HG02970 (cell line): Measurements from ENCODE around the gene NFIL3.

ENCODE experiments used
- ATAC-seq: cut with Tn5 transposase; IDR thresholded peaks from one replicate; pipeline ENCODE4 v1.9.1; 2021; ENCODE audit warnings: mild to moderate bottlenecking, moderate library complexity, moderate number of reproducible peaks; ENCODE audit not compliant: unreplicated experiment, low FRiP score

Gene NFIL3

DNA sequence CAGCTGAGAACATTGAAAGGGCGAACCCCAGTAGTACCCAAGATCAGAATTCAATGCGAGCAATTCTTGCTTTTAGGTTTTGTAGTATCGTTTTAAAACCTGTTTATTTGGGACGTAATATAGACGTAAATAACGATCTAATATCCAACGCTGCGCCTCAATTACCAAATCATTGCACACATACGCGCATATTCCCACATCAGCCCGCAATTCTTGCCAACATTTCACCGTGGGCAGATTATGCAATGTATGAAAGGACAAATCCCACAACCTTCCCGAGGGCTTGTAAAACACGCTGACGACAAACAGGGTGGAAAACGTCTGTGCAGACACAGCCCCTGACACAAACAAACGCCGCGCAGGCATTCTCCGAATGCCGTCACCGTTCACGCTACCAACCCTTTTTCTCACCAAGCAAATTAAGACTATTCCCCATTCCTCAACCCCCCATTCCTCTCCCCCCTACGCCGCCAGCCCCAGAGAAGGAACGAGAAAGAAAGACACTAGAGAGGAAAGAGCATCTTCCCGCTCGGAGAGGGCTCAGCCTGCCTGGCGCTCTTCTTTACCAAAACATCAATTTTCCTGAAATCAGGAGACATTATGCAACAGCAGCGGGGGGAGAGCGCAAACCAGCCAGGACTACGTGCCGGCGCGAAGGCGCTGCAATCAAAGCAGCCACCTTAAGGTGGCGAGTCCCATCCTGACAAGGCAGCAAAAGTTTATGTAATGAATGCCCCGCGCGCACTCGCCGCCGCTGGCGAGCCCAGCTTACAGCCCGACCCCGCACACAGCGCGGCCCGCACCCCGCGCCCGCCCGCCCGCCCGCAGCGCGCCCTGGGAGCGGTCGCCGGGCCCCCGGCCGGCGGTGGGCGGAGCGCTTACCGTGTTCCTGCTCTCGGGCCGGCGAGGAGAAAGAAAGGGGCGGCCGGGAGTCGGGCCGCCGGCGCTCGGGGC, 597 bp downstream of the NFIL3 start:
- ATAC-seq = peak; percentile 36

DNA sequence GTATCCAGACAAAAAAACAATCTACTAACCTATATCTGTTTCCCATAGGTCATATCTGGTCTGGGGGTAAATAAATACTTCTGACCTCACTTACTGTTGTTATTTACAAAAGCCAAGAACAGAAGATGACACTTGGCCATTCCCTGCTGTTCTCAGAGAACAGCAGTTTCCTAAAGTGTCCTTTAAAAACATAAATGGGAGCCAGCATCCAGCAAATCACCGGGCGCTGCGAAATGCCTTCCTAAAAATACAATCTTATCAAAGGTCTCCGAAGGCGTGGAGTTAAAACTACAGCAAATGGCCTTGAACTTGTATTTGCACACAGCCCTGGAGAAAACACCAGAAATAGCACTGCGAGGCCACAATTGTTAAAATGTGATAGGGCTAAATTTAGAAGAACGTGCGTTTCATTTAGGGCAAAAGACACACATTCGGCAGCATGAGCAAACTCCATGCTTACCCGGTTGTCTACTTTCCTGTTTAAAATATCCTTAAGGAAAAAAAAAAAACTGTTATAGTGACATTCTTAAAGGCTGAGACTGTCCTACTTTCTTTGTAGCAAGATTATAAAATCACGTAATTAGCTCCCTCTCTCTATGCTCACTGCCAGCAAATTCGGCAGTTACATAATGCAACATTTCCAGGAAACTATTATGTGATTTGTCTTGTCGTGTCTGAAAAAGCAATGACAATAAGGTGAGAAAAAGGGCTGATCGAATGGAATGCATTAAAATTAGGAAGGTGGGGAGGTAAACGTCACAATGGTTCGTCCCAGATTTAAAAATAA, 1.5 kb downstream of the NFIL3 start:
- ATAC-seq = no peak

DNA sequence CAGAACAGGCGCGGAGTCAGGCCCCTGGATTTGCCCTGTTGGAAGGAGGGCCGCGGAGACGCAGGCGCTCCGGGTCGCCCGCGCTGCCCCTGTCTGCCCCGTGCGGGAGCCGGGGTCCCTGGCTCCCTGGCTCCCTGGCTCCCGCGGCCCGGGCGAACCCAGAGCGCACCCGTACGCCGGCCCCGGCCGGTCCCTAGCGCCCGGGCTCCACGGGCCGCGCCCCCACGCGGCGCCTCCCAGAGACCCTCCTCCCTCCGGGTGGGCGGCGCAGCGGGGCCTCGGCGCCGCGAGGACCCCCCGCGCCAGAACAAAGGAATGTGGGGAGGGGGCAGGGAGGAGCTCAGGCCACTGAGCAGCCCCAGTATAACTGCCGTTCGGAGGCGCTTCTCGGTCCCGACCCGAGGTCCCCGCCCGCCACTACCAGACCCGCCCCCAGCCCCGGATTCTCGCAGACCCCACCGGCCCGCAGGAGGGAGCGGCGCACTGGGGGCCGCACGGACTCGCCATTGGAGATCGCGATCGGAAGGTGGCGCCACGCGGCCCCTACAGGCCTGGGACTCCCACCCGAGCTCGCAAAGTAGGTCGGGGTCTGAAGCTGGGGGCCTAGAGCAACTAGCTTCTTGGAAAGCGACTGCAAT, 2.4 kb downstream of the NFIL3 start:
- ATAC-seq = no peak

DNA sequence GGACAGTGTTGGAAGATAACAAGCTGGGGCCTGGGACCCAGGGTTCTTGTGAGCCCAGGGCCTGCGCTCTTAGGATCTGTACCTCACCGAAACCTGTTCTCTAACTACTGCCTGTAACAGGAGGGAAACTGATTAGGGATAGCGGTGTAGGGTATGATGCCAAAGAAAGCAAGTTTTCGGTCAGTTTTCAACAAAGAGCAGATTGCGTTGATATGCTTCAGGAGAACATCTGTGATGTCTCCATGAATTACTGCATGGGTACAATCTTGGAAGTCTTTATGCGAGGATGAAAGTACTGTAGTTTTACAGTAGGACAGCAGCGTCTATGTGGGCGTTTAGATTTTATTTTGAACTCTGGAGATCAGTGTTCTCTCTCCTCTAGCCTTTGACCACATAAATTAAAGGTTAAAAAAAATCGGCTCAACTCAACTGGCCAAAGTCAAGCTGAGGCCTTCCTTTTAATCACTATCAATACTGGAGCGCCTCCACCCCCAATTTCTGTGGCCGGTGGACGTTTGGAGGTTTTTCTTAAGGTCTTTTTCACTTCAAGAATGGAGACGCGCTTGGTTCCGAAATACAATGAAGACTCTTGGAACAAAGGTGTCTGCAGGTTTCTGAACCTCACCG, 3.0 kb downstream of the NFIL3 start:
- no peak for ATAC-seq

DNA sequence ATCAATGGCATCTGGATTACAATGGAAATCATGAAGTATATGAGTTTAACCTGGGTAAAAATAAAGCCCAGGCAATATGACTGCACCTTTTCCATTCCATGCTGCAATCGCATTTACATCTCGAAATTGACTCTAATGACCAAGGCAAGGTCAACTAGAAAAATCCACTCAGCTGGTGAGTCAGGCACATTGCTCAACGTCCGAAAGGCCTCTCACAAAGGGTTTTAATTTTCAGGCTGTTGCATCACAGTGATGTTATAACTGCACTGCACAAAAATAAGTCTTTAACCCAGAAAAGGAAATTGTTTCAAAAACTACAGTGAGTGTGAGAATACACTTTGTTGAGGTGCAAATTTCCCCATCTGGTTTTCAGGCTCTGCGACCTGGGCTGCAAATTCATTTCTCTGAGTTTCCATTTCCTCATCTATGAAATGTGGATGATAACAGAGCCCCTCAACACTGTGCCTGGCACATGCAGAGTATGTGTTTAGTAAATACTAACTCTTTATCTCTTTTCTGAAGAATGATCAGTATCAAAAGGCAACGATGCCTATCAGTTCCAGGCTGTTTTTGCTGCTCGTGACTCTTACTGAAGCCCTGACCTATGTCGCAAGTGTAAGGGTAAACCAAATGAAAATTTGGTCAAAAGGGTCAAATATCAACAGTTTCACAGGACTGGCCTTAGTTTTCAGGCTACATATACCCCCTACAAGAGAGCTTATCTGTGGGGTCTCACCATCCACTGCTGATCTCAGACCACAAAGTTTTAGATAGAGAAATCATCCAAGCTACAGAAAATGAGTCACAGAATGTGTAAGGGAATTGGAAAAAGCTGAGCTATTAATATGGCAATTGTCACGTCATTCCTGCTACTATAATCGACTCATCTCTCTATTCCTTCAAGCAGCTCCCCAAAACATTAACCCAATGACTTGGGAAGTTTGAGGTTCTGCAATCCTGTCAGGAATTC, 4.1 kb downstream of the NFIL3 start:
- no peak for ATAC-seq

DNA sequence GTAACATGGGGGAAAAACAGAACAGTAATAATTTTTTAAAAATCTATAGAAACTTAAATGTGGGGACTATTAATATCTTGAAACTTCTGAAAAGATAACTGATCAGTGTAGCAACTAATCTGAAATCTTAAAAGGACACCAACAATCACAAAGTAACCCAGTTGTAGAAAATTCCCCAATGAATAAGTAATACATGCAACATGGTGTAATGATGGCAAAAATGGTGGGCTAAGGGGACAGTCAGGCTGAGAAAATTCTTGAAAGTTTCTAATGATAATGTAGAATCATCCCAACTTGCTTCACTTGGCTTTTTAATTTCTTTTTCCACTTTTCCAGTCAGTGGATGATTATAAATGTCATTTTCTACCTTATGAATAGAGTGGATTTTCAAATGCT, 5.4 kb downstream of the NFIL3 start:
- ATAC-seq = no peak

DNA sequence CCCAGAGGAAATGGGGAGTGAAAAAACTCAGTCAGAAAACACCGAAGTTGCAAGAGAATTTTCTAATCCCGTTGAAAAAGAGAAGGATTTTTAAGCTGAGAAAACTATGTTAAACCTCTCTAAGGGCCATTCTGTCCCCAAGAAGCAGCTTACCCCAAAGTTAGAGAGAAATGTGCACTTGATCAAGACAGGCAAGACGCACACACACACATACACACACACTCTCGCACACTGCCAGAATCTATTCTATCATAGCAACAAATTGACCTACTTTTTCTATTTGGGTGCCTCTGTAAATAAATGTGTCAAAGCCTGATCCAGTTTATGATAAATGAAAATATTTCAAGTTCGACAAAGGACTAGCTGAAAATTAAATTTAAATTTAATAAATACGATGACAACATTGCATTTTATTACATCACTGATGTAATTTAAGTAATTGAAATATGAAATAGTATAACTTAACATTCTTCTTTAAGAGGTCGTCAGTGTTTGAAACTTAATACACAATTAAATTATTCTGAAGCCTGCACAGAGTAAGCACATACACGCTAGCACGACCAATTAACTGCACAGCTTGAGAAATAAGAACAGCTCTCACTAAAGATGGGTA, 5.9 kb downstream of the NFIL3 start:
- ATAC-seq = no peak

DNA sequence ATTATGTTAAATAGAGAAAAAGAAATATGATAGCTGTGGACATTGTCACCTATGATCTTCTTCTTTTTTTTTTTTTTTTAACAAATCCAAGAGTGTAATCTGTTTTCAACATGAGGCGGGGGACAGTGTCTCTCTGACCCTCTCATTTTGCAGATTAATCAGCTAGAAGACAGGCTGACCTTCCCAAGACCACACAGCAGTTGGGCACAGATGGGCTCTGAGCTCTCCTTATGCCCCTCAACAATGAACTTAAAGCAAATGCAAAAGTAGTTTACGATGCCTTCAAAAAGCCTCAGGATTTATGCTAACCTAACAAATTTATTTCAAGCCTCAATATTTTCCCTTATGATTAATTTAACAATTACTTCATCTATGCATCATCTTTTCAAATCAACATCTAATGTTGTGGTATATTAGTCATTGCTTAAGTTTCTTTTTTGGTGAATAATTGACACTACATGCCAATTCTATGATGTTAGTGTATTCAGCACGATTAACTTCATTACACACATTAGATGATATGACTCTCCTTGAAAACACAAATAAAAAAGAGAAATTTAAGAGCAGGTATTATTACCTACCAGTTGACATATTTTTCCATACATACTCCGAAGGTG, 7.4 kb downstream of the NFIL3 start:
- no peak for ATAC-seq

DNA sequence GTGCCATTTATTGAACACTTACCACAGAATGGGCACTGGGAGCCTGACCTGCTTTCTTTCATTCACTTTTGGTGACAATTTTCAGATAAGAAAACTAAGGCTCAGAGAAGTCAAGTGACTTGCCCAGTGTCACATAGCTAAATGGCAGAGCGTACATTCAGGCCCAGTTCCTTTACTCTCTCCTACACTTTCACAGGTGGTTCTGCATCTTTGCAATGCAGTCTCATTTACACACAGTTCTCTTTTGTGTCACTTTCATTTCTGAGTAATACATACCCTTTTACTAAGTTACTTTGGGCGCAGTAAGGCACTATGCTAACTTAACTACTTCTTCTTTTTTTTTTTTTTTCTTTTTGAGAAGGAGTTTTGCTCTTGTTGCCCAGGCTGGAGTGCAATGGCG, 8.3 kb downstream of the NFIL3 start:
- no peak for ATAC-seq

DNA sequence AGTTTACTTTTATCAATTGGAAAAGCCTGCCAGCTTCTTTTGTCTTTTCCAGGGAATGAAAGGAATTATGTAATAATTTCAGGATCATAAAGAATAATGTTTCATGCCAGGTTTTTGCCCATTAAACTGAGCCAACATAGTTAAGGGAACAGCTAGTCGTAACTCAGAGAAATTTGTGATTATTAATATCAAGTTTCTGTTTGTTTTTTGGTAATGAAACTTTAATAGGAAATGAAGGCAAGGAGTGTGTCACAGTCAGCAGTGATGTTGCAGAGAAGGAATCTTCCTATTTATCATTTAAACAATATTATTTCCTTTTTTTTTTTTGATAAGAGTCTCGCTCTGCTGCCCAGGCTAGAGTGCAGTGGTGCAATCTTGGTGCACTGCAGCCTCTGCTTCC, 10.7 kb downstream of the NFIL3 start:
- no peak for ATAC-seq

DNA sequence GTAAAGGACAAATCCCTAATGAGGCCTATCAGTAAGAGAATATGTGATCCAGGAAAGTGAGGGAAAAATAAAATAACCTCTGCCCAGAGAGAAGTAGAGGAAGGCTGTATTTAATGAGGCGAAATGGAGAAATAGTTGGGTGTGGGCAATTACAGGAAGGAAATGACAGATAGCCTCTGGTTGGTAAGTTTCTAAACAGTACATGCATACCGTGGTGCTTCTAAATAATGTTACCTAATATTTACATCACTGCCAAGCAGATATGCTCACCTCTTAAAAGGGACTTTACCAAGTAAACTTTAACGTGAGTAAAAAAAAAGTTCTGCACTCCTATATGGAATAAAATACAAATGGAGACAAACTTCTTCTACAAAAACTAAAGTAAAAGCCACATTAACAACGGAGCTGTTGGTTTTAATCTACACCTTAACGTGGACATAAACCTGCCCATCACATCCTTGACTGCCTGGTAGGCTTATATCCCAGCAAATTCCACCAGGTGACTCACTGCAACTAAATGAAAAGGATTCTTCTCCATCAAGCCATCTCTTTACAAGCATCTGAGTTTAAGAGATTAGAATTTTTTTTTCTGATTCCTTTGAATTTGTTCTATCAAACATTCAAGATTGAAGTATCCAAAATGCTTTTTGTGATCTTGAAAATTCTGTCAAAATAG, 12.4 kb downstream of the NFIL3 start:
- ATAC-seq = no peak

DNA sequence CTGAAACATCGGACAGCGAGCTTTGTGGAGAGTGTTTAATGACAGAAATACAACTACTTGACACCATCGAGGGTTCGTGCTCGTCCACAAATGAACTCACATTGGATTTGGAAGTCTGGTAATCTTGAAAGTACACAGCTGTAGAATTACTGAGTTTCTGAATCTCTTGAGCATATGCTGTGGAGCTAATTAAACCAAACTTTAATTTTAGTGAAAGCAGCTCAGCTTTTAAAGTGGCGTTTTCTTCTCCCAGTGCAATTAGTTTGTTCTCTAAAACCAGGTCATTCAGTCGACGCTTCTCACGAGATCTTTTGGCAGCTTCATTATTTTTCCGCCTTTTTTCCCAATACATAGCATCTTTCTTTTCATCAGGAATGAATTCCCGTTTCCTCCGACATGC, 13.5 kb downstream of the NFIL3 start:
- ATAC-seq = no peak

DNA sequence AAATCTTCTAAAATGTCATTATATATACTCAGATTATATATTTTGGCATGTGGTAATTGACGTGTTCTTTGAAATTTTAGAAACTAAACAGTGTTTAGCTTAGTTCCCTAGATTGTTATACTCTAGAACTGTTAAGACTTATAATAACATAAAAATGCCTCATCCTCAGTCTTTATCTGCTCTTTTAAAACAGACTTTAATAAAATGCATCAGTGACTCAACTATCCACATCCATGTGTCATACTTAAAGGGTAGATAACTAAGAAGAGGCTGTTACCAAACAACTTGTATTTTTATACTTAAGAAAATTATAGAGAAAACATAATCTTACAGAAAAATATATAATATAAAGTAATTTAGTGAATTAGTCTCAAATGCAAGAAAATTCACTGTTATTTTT, 15.2 kb downstream of the NFIL3 start:
- ATAC-seq = no peak

DNA sequence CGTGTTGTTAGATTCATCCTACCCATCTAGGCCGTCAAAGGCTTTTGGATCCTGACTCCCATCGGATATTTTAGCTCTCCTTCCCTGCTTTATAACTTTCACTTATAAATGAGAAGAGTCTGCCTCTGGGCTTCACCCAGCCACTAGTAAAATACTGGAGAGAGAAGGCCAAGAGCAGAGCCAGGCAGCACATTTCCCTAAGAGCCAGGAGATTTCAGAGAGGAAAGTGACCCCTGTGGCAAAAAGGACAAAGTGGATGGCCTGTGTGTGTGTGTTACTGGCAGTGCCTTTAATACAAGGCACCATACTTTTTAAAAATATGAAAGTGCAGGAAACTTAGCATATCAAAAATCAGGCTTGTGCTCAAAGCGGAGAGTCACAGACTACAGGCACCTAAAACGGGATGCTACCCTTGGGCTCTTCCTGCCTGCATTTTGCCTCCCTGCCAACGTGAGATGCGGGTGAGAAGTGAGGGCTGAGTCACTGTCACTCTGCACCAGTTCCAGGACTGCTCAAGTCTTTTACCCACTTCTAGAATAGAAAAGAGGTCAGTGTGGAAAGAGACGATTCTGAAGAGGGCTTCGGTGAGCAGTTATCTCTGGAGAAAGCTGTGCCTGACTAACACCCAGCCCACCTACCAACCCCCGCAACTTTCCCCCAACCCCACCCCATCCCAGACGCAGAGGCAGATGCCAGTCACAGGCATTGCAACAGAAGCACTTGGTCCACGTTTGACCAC, 15.9 kb downstream of the NFIL3 start:
- ATAC-seq = no peak

DNA sequence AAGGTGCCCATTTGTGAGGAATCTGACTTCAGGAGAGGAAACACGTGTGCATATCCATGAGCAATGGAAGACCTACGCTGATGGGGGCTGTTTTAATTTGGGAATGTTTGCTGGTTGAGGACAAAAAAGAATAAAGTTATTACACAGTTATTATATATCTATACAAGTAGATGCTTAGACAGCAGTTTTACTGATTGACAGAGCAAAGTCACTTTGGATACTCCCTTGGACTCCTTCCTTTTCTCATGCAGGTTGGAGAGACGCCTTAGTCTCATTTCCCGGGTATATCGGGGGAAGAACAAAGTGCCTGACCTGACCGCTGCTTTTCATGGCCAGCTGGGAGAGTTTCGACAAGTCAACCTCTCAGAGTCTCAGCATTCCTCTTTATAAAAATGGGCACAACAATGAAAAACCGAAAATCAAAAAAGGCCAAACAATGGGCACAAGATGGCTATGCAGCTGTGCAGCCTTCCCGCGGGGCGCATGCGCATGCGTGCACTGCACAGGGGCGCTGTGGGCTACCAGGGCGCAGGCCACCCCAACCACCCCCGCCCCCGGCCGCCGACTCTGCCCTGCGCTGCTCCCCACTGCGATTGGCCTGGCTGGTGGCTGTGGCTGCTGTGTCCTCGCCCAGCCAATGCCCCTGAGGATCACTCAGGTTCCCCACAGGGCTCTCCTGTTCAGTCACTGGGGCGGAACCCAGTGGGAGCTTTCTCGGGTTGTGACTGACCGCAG, 18.1 kb downstream of the NFIL3 start:
- no peak for ATAC-seq

DNA sequence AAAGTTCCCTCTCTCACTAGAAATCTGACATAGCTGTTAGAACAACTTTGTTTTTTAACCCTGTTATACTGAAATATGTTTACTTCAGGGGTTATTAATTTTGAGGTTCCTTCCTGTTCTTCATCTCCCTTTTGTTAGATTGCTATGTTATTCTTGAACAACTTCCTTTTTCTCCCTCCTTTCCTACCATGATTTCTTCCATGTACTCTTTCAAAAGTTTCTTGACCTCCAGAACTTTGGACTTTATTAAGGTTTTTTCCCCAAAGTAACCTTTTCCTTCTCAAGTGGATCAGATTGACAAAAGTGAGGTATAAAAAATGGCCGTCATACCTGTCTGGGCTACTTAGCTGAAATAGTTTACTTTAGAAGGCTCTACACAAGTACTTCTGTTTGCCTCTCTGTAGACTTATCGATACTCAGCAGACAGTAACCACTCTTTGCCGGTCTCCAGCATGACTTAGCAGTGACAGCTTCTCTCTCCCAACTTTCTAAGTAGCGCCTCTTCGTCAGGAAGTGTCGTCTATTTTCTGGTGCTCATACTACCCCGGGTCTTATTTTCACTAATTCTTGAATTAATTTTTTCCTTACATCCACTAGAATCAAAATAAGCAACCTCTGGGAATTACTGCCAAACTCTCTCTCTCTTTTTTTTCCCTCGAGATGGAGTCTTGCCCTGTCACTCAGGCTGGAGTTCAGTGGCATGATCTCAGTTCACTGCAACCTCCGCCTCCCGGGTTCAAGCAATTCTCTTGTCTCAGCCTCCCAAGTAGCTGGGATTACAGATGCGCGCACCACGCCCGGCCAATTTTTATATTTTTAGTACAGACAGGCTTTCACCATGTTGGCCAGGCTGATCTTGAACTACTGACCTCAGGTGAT, 19.7 kb downstream of the NFIL3 start:
- no peak for ATAC-seq
